ENCODE results near the gene HSPB9. TPM values are rescaled to one million over a fixed set of nuclear protein-coding genes. Genes with fewer than 3 reads are reported as not detected.
A peak's percentile ranks its signal among the peaks of the same experiment; 100 is the strongest.

Gene HSPB9
- total and polyA plus RNA-seq, 8 donors: 0.40 to 1.6 (median 0.69) TPM

DNA sequence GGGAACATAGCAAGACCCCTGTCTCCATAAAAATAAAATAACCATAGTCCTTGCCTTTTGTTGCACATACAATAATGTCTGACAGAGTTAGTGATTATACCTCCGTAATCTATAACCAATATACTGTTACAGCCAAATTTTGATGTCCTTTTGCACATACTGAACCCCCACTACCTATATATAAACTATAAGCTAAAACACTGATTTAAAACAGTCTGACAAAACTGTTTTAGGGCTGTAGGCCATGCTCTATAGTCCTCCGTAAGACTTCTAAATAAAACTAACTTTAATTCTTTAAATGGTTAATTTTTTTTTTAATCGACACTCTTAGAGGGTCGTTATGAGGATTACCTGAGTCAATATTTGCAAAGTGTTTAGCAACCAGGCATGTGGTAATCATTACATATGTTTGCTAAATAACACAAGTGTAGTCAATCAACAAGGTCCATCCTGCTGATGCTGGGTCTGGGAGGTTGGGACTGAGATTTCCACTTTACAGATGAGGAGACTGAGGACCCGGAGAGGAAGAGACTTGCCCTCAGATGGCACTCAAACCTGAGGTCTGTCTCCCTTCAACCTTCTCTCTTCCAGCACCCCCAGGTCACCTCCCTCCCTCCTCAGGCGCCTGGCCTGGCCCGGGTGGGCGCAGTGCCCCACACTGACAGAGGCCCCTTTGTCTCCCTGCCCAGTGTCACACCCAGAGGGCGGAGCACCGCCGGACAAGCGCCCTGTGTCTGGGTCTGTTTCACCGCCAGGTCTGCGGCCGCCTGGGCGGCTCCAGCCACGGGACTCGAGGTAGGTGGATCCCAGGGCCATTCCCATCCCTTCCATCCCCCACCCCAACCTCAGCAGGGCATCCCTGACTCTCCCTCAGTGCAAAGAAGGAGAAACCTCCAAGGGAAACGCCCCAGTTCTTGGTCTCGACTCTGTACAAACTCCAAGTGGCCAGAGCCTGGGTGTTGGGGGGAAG is 34.6 kb upstream of the HSPB9 start:
- Histone ChIP-seq H3K36me3 (no peaks in the 10 kb centered on the region), H3K9me3 (no peaks in the 10 kb centered on the region), H3K27me3 (no peaks in the 10 kb centered on the region), H3K4me3 (no peak overlapping the region), H3K4me1 (no peaks in the 10 kb centered on the region), H3K27ac (no peak overlapping the region)
- peak in 1 of 6 donors; percentile 14 for DNase-seq
- intact Hi-C loops (cut with DNase I): no loop called here
- peak in 2 of 4 donors; percentile 61 to 64 for ATAC-seq
- TF ChIP-seq, protein P1, sequence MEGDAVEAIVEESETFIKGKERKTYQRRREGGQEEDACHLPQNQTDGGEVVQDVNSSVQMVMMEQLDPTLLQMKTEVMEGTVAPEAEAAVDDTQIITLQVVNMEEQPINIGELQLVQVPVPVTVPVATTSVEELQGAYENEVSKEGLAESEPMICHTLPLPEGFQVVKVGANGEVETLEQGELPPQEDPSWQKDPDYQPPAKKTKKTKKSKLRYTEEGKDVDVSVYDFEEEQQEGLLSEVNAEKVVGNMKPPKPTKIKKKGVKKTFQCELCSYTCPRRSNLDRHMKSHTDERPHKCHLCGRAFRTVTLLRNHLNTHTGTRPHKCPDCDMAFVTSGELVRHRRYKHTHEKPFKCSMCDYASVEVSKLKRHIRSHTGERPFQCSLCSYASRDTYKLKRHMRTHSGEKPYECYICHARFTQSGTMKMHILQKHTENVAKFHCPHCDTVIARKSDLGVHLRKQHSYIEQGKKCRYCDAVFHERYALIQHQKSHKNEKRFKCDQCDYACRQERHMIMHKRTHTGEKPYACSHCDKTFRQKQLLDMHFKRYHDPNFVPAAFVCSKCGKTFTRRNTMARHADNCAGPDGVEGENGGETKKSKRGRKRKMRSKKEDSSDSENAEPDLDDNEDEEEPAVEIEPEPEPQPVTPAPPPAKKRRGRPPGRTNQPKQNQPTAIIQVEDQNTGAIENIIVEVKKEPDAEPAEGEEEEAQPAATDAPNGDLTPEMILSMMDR (IDR thresholded peaks at IDR 0.05): no peak
- 37 to 40% methylated on average over 20 of the region's 20 CpGs for WGBS, 2 donors
- no peak for FAIRE-seq

DNA sequence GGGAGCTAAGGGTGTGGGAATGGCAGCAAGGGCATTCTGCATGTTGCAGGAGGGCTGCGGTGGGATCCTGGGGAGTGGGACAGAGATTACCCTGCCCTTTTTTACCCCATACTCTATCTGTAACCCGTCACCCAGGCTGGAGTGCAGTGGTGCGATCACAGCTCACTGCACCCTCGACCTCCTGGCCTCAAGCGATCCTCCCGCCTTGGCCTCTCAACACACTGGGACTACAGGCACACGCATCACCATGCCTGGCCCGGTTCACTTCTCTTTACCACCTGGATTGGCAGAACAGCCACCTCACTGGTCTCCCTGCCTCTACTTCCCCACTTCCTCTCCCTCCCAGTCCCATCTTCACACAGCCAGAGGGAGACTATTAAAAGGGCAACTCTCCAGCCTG is 33.9 kb upstream of the HSPB9 start:
- Histone ChIP-seq H3K27me3 (no peaks in the 10 kb centered on the region), H3K36me3 (no peaks in the 10 kb centered on the region), H3K4me3 (no peak overlapping the region), H3K9me3 (no peaks in the 10 kb centered on the region), H3K27ac (no peak overlapping the region), H3K4me1 (no peaks in the 10 kb centered on the region)
- FAIRE-seq (no peak), ATAC-seq (no peak), DNase-seq (no peak)
- TF ChIP-seq, protein P1 (IDR thresholded peaks at IDR 0.05): no peak
- WGBS, 2 donors: 74 to 82% methylated on average over 8 of the region's 8 CpGs
- intact Hi-C loops (cut with DNase I): no loop called here

DNA sequence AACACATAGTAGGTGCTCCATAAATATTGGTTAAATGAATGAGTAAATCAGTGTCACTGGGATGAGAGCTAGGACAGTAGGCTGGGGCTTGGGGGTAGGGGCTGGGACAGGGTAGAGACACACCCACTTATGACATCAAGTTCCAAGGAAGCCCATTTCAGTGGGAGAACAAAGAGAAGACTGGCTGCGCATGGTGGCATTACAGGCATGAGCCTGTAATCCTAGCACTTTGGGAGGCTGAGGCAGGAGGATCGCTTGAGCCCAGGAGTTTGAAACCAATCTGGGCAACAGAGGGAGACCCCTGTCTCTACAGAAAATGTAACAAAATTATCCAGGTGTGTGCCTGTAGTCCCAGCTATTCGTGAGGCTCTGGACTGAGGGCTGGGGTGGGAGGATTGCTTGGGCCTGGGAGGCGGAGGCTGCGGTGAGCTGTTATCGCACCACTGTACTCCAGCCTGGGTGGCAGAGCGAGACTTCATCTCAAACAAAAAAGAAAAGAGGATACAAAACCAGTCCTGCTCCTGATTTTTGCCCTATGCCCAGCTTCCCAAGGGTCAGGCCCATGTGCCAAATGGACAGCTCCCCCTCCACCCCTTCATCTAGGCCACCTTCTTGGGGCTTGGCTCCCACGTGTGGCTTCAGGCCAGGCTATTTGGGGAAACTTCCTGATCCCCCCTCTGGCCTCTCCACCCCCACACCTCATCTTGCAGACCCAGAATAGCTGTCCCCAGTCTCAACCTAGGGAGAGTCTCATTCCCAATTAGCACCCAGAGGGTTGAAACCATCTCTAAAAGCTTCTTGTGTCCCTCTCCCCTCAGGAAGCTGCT is 31.4 kb upstream of the HSPB9 start:
- WGBS, 2 donors: 86 to 88% methylated on average over 8 of the region's 8 CpGs
- intact Hi-C loops (cut with DNase I): no loop called here
- H3K4me1 ChIP-seq: no peaks in the 10 kb centered on the region
- H3K36me3 ChIP-seq: no peaks in the 10 kb centered on the region
- TF ChIP-seq, protein P1 (IDR thresholded peaks at IDR 0.05): no peak
- H3K27me3 ChIP-seq: no peaks in the 10 kb centered on the region
- no peak for FAIRE-seq
- no peak overlapping the region for H3K27ac ChIP-seq
- no peak overlapping the region for H3K4me3 ChIP-seq
- H3K9me3 ChIP-seq: no peaks in the 10 kb centered on the region
- ATAC-seq: no peak
- DNase-seq: no peak

DNA sequence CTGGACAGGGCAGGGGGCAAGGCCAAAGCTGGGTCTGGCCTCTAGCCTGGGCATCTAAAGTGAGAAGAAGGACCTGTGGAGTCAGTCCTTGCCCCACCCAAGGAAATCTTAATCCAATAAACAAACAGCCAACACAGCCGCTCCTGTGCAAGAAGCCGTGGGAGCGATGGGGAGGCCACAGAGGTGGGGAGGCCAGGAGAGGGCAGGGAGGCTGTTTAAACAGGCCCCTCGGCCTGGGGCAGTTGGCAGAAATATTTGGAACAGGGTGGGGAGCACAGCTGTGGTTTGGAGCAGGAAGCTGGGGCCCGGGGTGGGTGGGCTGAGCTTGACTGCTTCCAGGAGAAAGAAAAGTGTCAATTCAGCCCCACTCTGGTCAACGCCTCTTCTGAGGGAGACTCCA is 29.7 kb upstream of the HSPB9 start:
- DNase-seq (no peak), FAIRE-seq (no peak)
- intact Hi-C loops (cut with DNase I): no loop called here

More for the DNA sequence above, 29.7 kb upstream of the HSPB9 start:
- TF ChIP-seq, protein P1 (IDR thresholded peaks at IDR 0.05): no peak
- Histone ChIP-seq H3K4me3 (no peak overlapping the region), H3K27me3 (no peaks in the 10 kb centered on the region), H3K36me3 (no peaks in the 10 kb centered on the region), H3K27ac (no peak overlapping the region), H3K4me1 (peaks cover 0 to 2% (median 0%) of the 10 kb centered on the region in 3 donors), H3K9me3 (no peaks in the 10 kb centered on the region)
- ATAC-seq: no peak
- WGBS, 2 donors: 76 to 86% methylated on average over 5 to 6 of the region's 6 CpGs
